ENCODE measurements around the gene ARGFX. TPM values are rescaled to one million over a fixed set of nuclear protein-coding genes. Genes with fewer than 3 reads are reported as not detected.

ARGFX gene
- polyA plus RNA-seq, 1 of the 3 experiments (the other 2 are of a cell fraction), result not detected

GRCh38 chr3:121545049-121545573 lies 22.6 kb upstream of the ARGFX start:
- 2% methylated on average over 18 of the region's 18 CpGs for WGBS (ENCODE audit: low lambda C conversion rate)
- DNase-seq, result no peak
- POLR2A ChIA-PET, result no interaction called here

More at GRCh38 chr3:121545049-121545573, 22.6 kb upstream of the ARGFX start:
- H3F3A ChIP-seq (replicated peaks; ENCODE audit: insufficient read depth), result peaks cover 13% of the 10 kb centered on the region
- CTCF ChIA-PET, result interaction anchor here (1.3 to 3.4 kb wide), 5 partner anchors 10 to 1134 kb away, joined by 3 to 28 read pairs (median 4); no protein-coding TSS in a partner anchor
- H3K27me3 ChIP-seq (ENCODE audit: insufficient read depth), result no peaks in the 10 kb centered on the region
- peaks cover 34% of the 10 kb centered on the region for H3K79me2 ChIP-seq (ENCODE audit: insufficient read depth)
- peak overlapping the region; percentile 73 to 90 for H3K4me3 ChIP-seq (ENCODE audit: low read depth in 2 of 2, low read length in 1 of 2)
- peaks cover 0 to 6% of the 10 kb centered on the region in 2 experiments; a peak in 2 of 4 replicates for H3K4me1 ChIP-seq (ENCODE audit: control insufficient read depth in 1 of 2, insufficient read depth in 2 of 2, low read depth in 1 of 2, low read length in 1 of 2)
- peak overlapping the region; percentile 84 for H3K4me2 ChIP-seq
- H3K36me3 ChIP-seq (replicated peaks in 1 of 2; ENCODE audit: control insufficient read depth in 1 of 2, insufficient read depth in 2 of 2, low read length in 1 of 2), result no peaks in the 10 kb centered on the region
- H3K27ac ChIP-seq (ENCODE audit: low read depth in 2 of 2, low read length in 1 of 2), result peak overlapping the region in 1 of 2 experiments; percentile 55; a peak in 1 of 4 replicates
- H3K9me3 ChIP-seq, result no peaks in the 10 kb centered on the region
- no peaks in the 10 kb centered on the region for H4K20me1 ChIP-seq (ENCODE audit: insufficient read depth)
- peak overlapping the region; percentile 67; the same call in 1 of the 2 replicates for H3K9ac ChIP-seq
- TF ChIP-seq TCF12 (IDR thresholded peaks at IDR 0.05) (no peak), TAF1 (IDR thresholded peaks at IDR 0.05; ENCODE audit: borderline replicate concordance, low read depth, low read length) (no peak), USF1 (IDR thresholded peaks at IDR 0.05; ENCODE audit: borderline replicate concordance, low read depth) (no peak), CTCF (IDR thresholded peaks at IDR 0.05) (no peak), NRF1 (IDR thresholded peaks at IDR 0.05; ENCODE audit: low read depth, low read length) (no peak), EP300 (IDR thresholded peaks at IDR 0.05; ENCODE audit: borderline replicate concordance in 1 of 2, low read depth in 1 of 2, low read length in 1 of 2) (no peak), FOXJ3 (CRISPR knock-in tag; IDR thresholded peaks at IDR 0.05) (no peak), GATA2 (CRISPR knock-in tag; IDR thresholded peaks at IDR 0.05) (no peak), REST (IDR thresholded peaks at IDR 0.05; ENCODE audit: low read depth, low read length) (no peak), NFIC (IDR thresholded peaks at IDR 0.05; ENCODE audit: borderline replicate concordance) (no peak), RFX5 (IDR thresholded peaks at IDR 0.05; ENCODE audit: low read length) (no peak), PBX3 (IDR thresholded peaks at IDR 0.05) (no peak), GABPA (IDR thresholded peaks at IDR 0.05; ENCODE audit: low read depth) (no peak), MAX (IDR thresholded peaks at IDR 0.05; ENCODE audit: low read depth) (no peak), TEAD4 (IDR thresholded peaks at IDR 0.05; ENCODE audit: borderline replicate concordance, insufficient read depth) (no peak), IRF3 (IDR thresholded peaks at IDR 0.05; ENCODE audit: low read depth, low read length) (no peak), MXI1 (IDR thresholded peaks at IDR 0.05; ENCODE audit: low read depth, low read length) (no peak), ELF1 (IDR thresholded peaks at IDR 0.05) (no peak), POLR2AphosphoS5 (IDR thresholded peaks at IDR 0.05; ENCODE audit: low read depth, low read length) (no peak), CHD2 (IDR thresholded peaks at IDR 0.05; ENCODE audit: low read length, partially characterized antibody) (no peak)
- no peaks in the 10 kb centered on the region for H3K9me2 ChIP-seq
- peak overlapping the region; percentile 86 for H2AFZ ChIP-seq (ENCODE audit: low read depth)

Measured in SK-N-SH (cell line).